T-cell (primary cell): ENCODE data around the gene TMEM132A. TPM values are rescaled to one million over a fixed set of nuclear protein-coding genes. Genes with fewer than 3 reads are reported as not detected.

Experiments used
- ATAC-seq, 4 experiments: fragments of 200-7000 bp in 3 of 4; fragments of 150-1000 bp in 1 of 4; cut with Tn5 transposase; replicated peaks in 1 of 4; 1 replicate in 3 of 4; 2 replicates in 1 of 4; pipeline ENCODE4 v1.10.0; 2021; ENCODE audit warnings: moderate library complexity in 3 of 4, mild to moderate bottlenecking in 2 of 4, moderate number of reproducible peaks in 1 of 4
- CTCF ChIA-PET, 2 donors: fragments of 300-600 bp; sonication (Branson Sonifier 250); formaldehyde crosslinking; loops; one replicate each; lab custom pipeline; 2022; ENCODE audit warnings: antibody characterized with exemption in 2 of 2; lab: Charles Lee
- POLR2A ChIA-PET, 2 donors: fragments of 300-600 bp; sonication (Branson Sonifier 250); formaldehyde crosslinking; loops; one replicate each; lab custom pipeline; 2022; ENCODE audit warnings: antibody characterized with exemption in 2 of 2; lab: Charles Lee
- DNase-seq, 35 experiments: peaks; one replicate each; pipeline versions ENCODE4 v3.0.0 to v3.0.0-alpha.2; 2013 to 2023
- H3K27ac ChIP-seq: one replicate; pipeline ENCODE4 v1.5.1; 2013; ENCODE audit warnings: low read length
- H3K27me3 ChIP-seq, 2 experiments: replicated peaks in 1 of 2; 1 replicate in 1 of 2; 2 replicates in 1 of 2; pipeline versions ENCODE4 v1.6.1 to v1.7.0; 2013; ENCODE audit warnings: low read length in 1 of 2, mixed read lengths in 1 of 2; ENCODE audit not compliant: control insufficient read depth in 2 of 2, insufficient read depth in 2 of 2; ENCODE audit errors: extremely low read depth in 1 of 2
- H3K36me3 ChIP-seq, 2 donors: 1 replicate in 1 of 2; 2 replicates in 1 of 2; pipeline versions ENCODE4 v1.6.1 to v1.7.0; 2013; ENCODE audit warnings: low read length in 1 of 2; ENCODE audit not compliant: control insufficient read depth in 2 of 2, insufficient read depth in 1 of 2; ENCODE audit errors: extremely low read depth in 1 of 2
- H3K4me1 ChIP-seq, 2 experiments: 1 replicate in 1 of 2; 2 replicates in 1 of 2; pipeline versions ENCODE4 v1.6.1 to v1.7.0; 2013; ENCODE audit warnings: low read length in 2 of 2, mixed read lengths in 1 of 2; ENCODE audit not compliant: insufficient read depth in 2 of 2, control insufficient read depth in 1 of 2; ENCODE audit errors: extremely low read depth in 1 of 2
- H3K4me3 ChIP-seq, 2 donors: 1 replicate in 1 of 2; 2 replicates in 1 of 2; pipeline versions ENCODE4 v1.5.1 to v1.7.0; 2013; ENCODE audit warnings: mild to moderate bottlenecking in 2 of 2, low read length in 1 of 2, moderate library complexity in 1 of 2; ENCODE audit not compliant: control insufficient read depth in 1 of 2; ENCODE audit errors: extremely low read depth in 1 of 2
- H3K9me3 ChIP-seq: 2 replicates; pipeline ENCODE4 v1.7.0; 2013
- H3K27ac Mint-ChIP-seq, 2 donors: one replicate each; pipeline ENCODE4 v1.8.0; 2020 to 2021; ENCODE audit warnings: mild to moderate bottlenecking in 2 of 2, mixed read lengths in 2 of 2
- H3K27me3 Mint-ChIP-seq, 2 donors: one replicate each; pipeline ENCODE4 v1.8.0; 2021 to 2022; ENCODE audit warnings: mixed read lengths in 2 of 2
- H3K36me3 Mint-ChIP-seq: one replicate; pipeline ENCODE4 v1.8.0; 2021; ENCODE audit warnings: mixed read lengths
- H3K4me1 Mint-ChIP-seq, 3 donors: one replicate each; pipeline ENCODE4 v1.8.0; 2020 to 2022; ENCODE audit warnings: mixed read lengths in 3 of 3, mild to moderate bottlenecking in 1 of 3
- H3K4me3 Mint-ChIP-seq, 3 donors: one replicate each; pipeline ENCODE4 v1.8.0; 2020 to 2022; ENCODE audit warnings: mild to moderate bottlenecking in 3 of 3, mixed read lengths in 3 of 3, moderate library complexity in 3 of 3
- H3K9me3 Mint-ChIP-seq, 3 donors: one replicate each; pipeline ENCODE4 v1.8.0; 2020 to 2022; ENCODE audit warnings: mixed read lengths in 3 of 3
- WGBS: methylation state at CpG from one replicate; pipeline ENCODE4 v1.1.5; 2013; ENCODE audit warnings: missing lambda C conversion rate; ENCODE audit not compliant: insufficient coverage; 5-methylcytosine and 5-hydroxymethylcytosine counted together
- total RNA-seq, 35 experiments: library from RNA in 6 of 35; stranded (reverse) in 6 of 35; fragments of 120-200 nt in 1 of 35; gene quantifications; one replicate each; pipeline versions ENCODE4 v1.2.1 to v1.2.4 and lab custom pipeline; 2013 to 2026

TMEM132A gene
- total RNA-seq, 5 donors from 2014 or later (not counting 1 experiment from before 2014, with no cell fraction given): 0.23 to 1.6 (median 1.2) TPM; not detected in 2

DNA sequence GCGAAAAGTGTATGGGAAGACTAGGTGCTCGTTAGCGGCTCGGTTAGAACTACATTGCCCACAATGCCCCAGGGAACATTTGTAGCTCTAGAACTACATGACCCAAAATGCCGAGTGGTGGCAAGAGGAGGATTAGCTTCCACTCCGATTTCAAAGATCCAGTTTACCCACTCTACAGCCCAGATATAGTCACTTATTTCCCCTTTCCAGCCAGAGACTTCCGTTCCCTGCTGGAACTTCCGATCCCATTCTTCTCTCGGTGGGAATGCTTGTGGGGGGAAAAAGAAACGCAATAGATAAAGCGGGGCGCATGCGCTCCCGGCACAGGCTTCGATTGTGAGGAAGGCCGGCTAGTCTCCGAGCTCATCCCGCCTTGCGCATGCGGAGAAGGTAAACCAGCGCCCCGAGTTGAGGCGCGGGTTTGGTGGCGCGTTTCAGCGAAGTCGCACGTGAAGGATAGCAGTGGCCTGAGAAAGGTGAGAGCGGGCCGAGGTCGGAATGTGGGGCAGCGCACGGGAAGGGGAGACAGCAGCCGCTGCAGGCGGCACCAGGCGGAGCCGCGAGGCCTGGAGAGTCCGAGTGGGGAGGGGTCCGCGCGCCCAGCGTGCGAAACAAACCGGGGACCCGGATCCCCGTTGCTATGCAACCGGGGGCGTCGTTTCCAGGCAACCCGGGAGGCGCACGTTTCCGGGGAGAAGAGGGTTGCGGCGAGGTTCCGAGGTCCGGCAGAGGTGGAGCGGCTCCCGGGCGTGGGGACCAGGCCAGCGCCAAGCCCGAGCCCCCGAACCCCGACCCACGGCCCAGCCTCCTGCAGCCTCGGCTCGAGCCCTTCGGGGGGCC, 10.2 kb upstream of the TMEM132A start, which contains the start of gene TMEM109:
TSS of gene TMEM109 (plus strand) at position 366 of the 840 bp plus-strand sequence. CDS start 5,536 bp downstream, outside the sequence.
- Histone ChIP-seq H3K27ac (peak within 1 kb of the TSS; percentile 94), H3K27me3 (no peaks in the 10 kb centered on the region), H3K4me1 (peaks cover 34 to 66% of the 10 kb centered on the region in 2 experiments), H3K36me3 (peaks cover 0 to 9% of the 10 kb centered on the region in 2 donors), H3K9me3 (no peaks in the 10 kb centered on the region), H3K4me3 (peak within 1 kb of the TSS; percentile 69 to 96)
- H3K9me3 Mint-ChIP-seq: no peaks in the 10 kb centered on the region
- H3K27ac Mint-ChIP-seq: peak within 1 kb of the TSS; percentile 98
- peak within 1 kb of the TSS; percentile 97 to 98 (median 98) for H3K4me3 Mint-ChIP-seq
- ATAC-seq (peak; percentile 70 to 79 (median 74)), DNase-seq (peak; percentile 77 to 93 (median 85))
- ChIA-PET CTCF (interaction anchor here in 1 of 2 donors (0.5 to 2.6 kb wide), 16 partner anchors 9 to 422 kb away, joined by 3 to 16 read pairs (median 4); partner anchors contain the start of gene TMEM132A), POLR2A (interaction anchor here (0.7 to 1.1 kb wide), 3 partner anchors 72 to 1298 kb away, joined by 3 to 9 read pairs (median 3); no protein-coding TSS in a partner anchor)
- peaks cover 63 to 69% (median 65%) of the 10 kb centered on the region in 3 donors for H3K4me1 Mint-ChIP-seq
- WGBS: under 1% methylated on average over 63 of the region's 70 CpGs
- H3K36me3 Mint-ChIP-seq: peaks cover 4% of the 10 kb centered on the region
- H3K27me3 Mint-ChIP-seq: no peaks in the 10 kb centered on the region

DNA sequence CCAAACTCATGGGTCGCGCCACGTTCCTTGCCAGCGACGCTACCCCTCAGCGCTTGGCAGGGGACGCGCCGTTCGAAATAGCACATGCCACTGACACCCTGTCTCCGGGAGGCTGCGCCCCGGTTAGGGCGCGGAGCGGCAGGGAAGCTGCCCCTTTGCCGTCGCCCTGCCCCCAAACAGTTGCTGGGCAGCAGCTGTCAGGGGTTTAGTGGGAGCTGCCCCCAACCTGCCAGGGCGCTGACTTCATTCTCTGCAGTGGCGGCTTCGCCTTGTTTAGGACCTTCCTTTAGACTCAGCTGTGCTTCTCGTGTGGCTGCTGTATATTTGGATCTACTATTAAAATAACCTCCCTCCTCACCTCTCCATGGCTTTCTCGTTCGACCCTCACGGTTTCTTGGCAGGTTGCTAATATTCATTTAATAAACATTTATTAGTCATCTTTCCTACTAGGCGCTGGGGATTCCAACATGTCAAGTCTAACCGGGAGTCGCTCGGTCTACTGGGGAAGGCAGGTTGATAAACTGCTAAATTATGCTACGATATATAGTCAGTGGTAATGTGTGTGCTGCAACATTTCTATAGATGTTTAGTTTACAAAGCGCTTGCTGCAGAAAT, 9.5 kb upstream of the TMEM132A start:
- Histone ChIP-seq H3K4me3 (peak overlapping the region; percentile 69 to 96), H3K9me3 (no peaks in the 10 kb centered on the region), H3K36me3 (peaks cover 0 to 16% of the 10 kb centered on the region in 2 donors), H3K27me3 (no peaks in the 10 kb centered on the region), H3K4me1 (peaks cover 34 to 69% of the 10 kb centered on the region in 2 experiments), H3K27ac (peak overlapping the region; percentile 94)
- POLR2A ChIA-PET: interaction anchor here in 1 of 2 donors (1.1 kb wide), 1 partner anchor 1298 kb away, joined by 3 read pairs; no protein-coding TSS in a partner anchor
- CTCF ChIA-PET: interaction anchor here (0.7 to 2.6 kb wide), 15 partner anchors 9 to 273 kb away, joined by 3 to 16 read pairs (median 4); partner anchors contain the start of genes CD6 (in 1 of the 2) and TMEM132A (in 1 of the 2)
- H3K27ac Mint-ChIP-seq: peak overlapping the region; percentile 88 to 91
- peaks cover 9% of the 10 kb centered on the region for H3K36me3 Mint-ChIP-seq
- H3K4me3 Mint-ChIP-seq: peak overlapping the region; percentile 97 to 98 (median 98)
- H3K27me3 Mint-ChIP-seq: no peaks in the 10 kb centered on the region
- ATAC-seq (peak; percentile 15 to 38 (median 30)), DNase-seq (peak in 18 of 35 experiments; percentile 16 to 55 (median 29))
- H3K9me3 Mint-ChIP-seq: no peaks in the 10 kb centered on the region
- 0% methylated on average over 18 of the region's 31 CpGs for WGBS
- H3K4me1 Mint-ChIP-seq: peaks cover 61 to 71% (median 65%) of the 10 kb centered on the region in 3 donors

DNA sequence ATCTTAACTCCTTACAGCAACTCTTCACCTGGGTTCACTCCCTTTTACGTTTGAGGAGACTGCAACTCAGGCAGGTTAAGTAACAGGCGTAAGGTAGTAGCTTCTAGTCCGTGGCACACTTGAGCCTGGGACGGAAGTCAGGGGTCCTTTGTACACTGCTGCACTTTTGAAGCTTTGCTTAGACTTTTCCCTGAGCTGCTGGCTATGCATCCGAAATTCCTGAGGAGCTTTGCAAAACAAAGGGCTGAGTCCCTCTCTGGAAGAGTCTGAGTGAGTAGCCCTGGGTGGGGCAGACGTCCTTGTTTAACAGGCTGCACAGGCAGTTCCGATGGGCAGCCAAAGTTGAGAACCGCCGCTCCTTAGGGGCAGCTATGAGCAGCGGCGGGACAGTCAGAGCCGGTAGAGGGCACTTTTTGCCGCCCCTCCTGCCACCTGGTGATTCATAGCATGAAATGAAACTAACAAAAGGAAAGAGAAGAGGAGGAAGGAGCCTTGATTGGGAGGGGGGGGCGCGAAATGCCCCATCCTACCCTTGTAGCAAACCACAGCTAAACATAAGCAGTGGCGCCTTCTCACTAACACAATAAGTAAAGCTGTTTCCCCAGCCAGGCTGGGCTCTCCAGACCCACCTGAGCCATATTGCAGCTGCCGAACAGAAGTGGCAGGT, 8.9 kb upstream of the TMEM132A start:
- ChIA-PET POLR2A (interaction anchor here in 1 of 2 donors (0.6 to 0.8 kb wide), 2 partner anchors 64 to 207 kb away, joined by 3 to 4 read pairs; no protein-coding TSS in a partner anchor), CTCF (interaction anchor here (0.5 to 2.6 kb wide), 13 partner anchors 8 to 272 kb away, joined by 3 to 16 read pairs (median 4); partner anchors contain the start of genes CD6 (in 1 of the 2) and TMEM132A (in 1 of the 2))
- Mint-ChIP-seq H3K27me3 (no peaks in the 10 kb centered on the region), H3K9me3 (no peaks in the 10 kb centered on the region), H3K27ac (peak overlapping the region; percentile 88 to 91), H3K36me3 (peaks cover 16% of the 10 kb centered on the region), H3K4me3 (peak overlapping the region; percentile 97 to 98 (median 98)), H3K4me1 (peaks cover 58 to 68% (median 65%) of the 10 kb centered on the region in 3 donors)
- Histone ChIP-seq H3K36me3 (peaks cover 0 to 23% of the 10 kb centered on the region in 2 donors), H3K9me3 (no peaks in the 10 kb centered on the region), H3K4me1 (peaks cover 34 to 65% of the 10 kb centered on the region in 2 experiments), H3K4me3 (peak overlapping the region; percentile 69 to 96), H3K27me3 (no peaks in the 10 kb centered on the region), H3K27ac (peak overlapping the region; percentile 94)
- WGBS: 1% methylated on average over 11 of the region's 17 CpGs
- DNase-seq (peak; percentile 47 to 82 (median 69)), ATAC-seq (peak; percentile 28 to 52 (median 44))

GRCh38 chr11:60916669-60917206, 7.5 kb upstream of the TMEM132A start:
- ChIA-PET POLR2A (no interaction called here), CTCF (interaction anchor here in 1 of 2 donors (0.9 kb wide), 1 partner anchor 12 kb away, joined by 4 read pairs; no protein-coding TSS in a partner anchor)
- Mint-ChIP-seq H3K36me3 (peaks cover 28% of the 10 kb centered on the region), H3K4me3 (peak overlapping the region in 2 of 3 donors; percentile 22 to 30), H3K9me3 (no peaks in the 10 kb centered on the region), H3K27me3 (no peaks in the 10 kb centered on the region), H3K4me1 (peaks cover 46 to 56% (median 51%) of the 10 kb centered on the region in 3 donors), H3K27ac (peak overlapping the region in 1 of 2 donors; percentile 24)
- no peaks in the 10 kb centered on the region for H3K9me3 ChIP-seq
- H3K4me1 ChIP-seq: peaks cover 23 to 53% of the 10 kb centered on the region in 2 experiments
- H3K4me3 ChIP-seq: no peak overlapping the region
- WGBS: 83% methylated on average over 1 of the region's 3 CpGs
- H3K36me3 ChIP-seq: peaks cover 5 to 36% of the 10 kb centered on the region in 2 donors
- H3K27ac ChIP-seq: peak overlapping the region; percentile 13
- peaks cover 0 to 8% of the 10 kb centered on the region in 2 experiments for H3K27me3 ChIP-seq
- DNase-seq (no peak), ATAC-seq (no peak)

GRCh38 chr11:60917267-60917666, 7.0 kb upstream of the TMEM132A start:
- Mint-ChIP-seq H3K36me3 (peaks cover 34% of the 10 kb centered on the region), H3K4me3 (peak overlapping the region in 1 of 3 donors; percentile 30), H3K4me1 (peaks cover 41 to 50% (median 48%) of the 10 kb centered on the region in 3 donors), H3K9me3 (no peaks in the 10 kb centered on the region), H3K27me3 (peaks cover under 1% of the 10 kb centered on the region in 2 donors), H3K27ac (peak overlapping the region in 1 of 2 donors; percentile 24)
- peaks cover 0 to 14% of the 10 kb centered on the region in 2 experiments for H3K27me3 ChIP-seq
- no peak for DNase-seq
- no peak overlapping the region for H3K27ac ChIP-seq
- H3K9me3 ChIP-seq: no peaks in the 10 kb centered on the region
- H3K36me3 ChIP-seq: peaks cover 7 to 41% of the 10 kb centered on the region in 2 donors
- ChIA-PET CTCF (no interaction called here), POLR2A (interaction anchor here in 1 of 2 donors (0.7 kb wide), 1 partner anchor 10 kb away, joined by 3 read pairs; no protein-coding TSS in a partner anchor)
- WGBS: 100% methylated on average over 1 of the region's 1 CpG
- no peak overlapping the region for H3K4me3 ChIP-seq
- peaks cover 19 to 48% of the 10 kb centered on the region in 2 experiments for H3K4me1 ChIP-seq
- no peak for ATAC-seq
